ENCODE measurements around the gene CBLN4.

Gene CBLN4

GRCh38 chr20:56005389-56005715, at the start of gene CBLN4:
Gene CBLN4, minus strand, starts transcription at chr20:56005519. Its CDS starts 1,348 bp downstream, at chr20:56004171.
- DNase-seq, result no peak

- DNase-seq, result no peak
Observed at GRCh38 chr20:56043227-56043626, 37.9 kb upstream of the CBLN4 start.

- no peak for DNase-seq
Observed at GRCh38 chr20:56032251-56032650, 26.9 kb upstream of the CBLN4 start.

GRCh38 chr20:56018716-56019115, 13.4 kb upstream of the CBLN4 start:
- DNase-seq, result no peak

- no peak for DNase-seq
Observed at GRCh38 chr20:56018194-56018593, 12.9 kb upstream of the CBLN4 start.

- DNase-seq, result no peak
Observed at GRCh38 chr20:56017560-56017959, 12.2 kb upstream of the CBLN4 start.

- no peak for DNase-seq
Observed at GRCh38 chr20:56014998-56015397, 9.7 kb upstream of the CBLN4 start.

- no peak for DNase-seq
Observed at GRCh38 chr20:56014151-56014550, 8.8 kb upstream of the CBLN4 start.

- DNase-seq, result no peak
Observed at GRCh38 chr20:56004611-56005388, 519 bp downstream of the CBLN4 start.

- no peak for DNase-seq
Observed at GRCh38 chr20:56004007-56004406, 1.3 kb downstream of the CBLN4 start.

- DNase-seq, result no peak
Observed at GRCh38 chr20:56002908-56003800, 2.2 kb downstream of the CBLN4 start.

GRCh38 chr20:56001890-56002289, 3.4 kb downstream of the CBLN4 start:
- DNase-seq, result no peak

- DNase-seq, result no peak
Observed at GRCh38 chr20:56001106-56001785, 4.1 kb downstream of the CBLN4 start.

GRCh38 chr20:55978550-55978949, 26.8 kb downstream of the CBLN4 start:
- no peak for DNase-seq

- no peak for DNase-seq
Observed at GRCh38 chr20:55977690-55978459, 27.4 kb downstream of the CBLN4 start.

- DNase-seq, result no peak
Observed at GRCh38 chr20:55974491-55975202, 30.7 kb downstream of the CBLN4 start.

GRCh38 chr20:55964790-55965189, 40.5 kb downstream of the CBLN4 start:
- DNase-seq, result no peak

GRCh38 chr20:55961376-55962330, 43.7 kb downstream of the CBLN4 start:
- no peak for DNase-seq

- DNase-seq, result no peak
Observed at GRCh38 chr20:55953201-55953600, 52.1 kb downstream of the CBLN4 start.

- DNase-seq, result no peak
Observed at GRCh38 chr20:55947701-55948100, 57.6 kb downstream of the CBLN4 start.

All from activated T-cell treated with anti-CD3 and anti-CD28 coated beads for 4 hours (primary cell).